HG03520 (cell line): ENCODE results near the gene GLTP.
A peak's percentile ranks its signal among the peaks of the same experiment; 100 is the strongest.
"Not testable (repeated sequence)": the region's sequence is repeated elsewhere in the genome, so short reads cannot be mapped to it uniquely, and the experiment has no call there.

Experiments used
- ATAC-seq: cut with Tn5 transposase; IDR thresholded peaks from one replicate; pipeline ENCODE4 v1.9.1; 2021; ENCODE audit warnings: mild to moderate bottlenecking, moderate library complexity; ENCODE audit not compliant: unreplicated experiment

GLTP gene

DNA sequence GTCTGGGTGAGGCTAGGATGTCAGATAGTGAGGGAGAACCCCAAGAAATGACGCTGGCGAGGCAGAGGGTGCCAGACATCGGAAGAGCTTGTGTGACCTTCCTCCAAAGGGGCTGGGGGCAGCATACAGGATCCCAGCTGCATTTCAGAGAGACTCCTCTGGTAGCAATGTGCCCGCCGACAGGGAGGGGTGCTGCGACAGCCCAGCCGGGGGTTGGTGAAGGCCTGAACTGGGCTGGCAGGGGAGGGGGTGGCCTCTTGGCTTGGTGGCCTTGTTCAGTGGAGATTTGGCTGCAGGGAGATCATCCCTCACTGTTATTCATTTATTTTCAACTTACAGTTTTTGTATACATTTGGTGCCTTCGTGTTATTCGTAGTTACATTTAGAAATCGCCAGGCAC lies 25.0 kb upstream of the GLTP start:
- ATAC-seq = no peak

GRCh38 chr12:109902891-109903418 lies 22.6 kb upstream of the GLTP start:
- ATAC-seq = no peak

- ATAC-seq = no peak
Observed at GRCh38 chr12:109900752-109901580, 20.6 kb upstream of the GLTP start.

GRCh38 chr12:109899783-109900751 lies 19.7 kb upstream of the GLTP start, which contains the start of gene TCHP:
Gene TCHP (plus strand): TSS chr12:109900274. CDS start chr12:109903027, 2,753 bp downstream.
- peak; percentile 67 for ATAC-seq

DNA sequence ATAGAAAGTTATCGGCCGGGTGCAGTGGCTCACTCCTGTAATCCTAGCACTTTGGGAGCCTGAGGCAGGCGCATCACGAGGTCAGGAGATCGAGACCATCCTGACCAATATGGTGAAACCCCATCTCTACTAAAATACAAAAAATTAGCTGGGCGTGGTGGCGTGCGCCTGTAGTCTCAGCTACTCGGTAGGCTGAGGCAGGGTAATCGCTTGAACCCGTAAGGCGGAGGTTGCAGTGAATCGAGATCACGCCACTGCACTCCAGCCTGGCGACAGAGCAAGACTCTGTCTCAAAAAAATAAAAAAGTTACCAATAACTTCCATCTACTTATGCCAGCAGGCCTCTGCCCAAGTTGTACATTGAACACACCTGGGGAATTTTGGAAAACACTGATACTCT lies 19.0 kb upstream of the GLTP start:
- not testable (repeated sequence) for ATAC-seq

DNA sequence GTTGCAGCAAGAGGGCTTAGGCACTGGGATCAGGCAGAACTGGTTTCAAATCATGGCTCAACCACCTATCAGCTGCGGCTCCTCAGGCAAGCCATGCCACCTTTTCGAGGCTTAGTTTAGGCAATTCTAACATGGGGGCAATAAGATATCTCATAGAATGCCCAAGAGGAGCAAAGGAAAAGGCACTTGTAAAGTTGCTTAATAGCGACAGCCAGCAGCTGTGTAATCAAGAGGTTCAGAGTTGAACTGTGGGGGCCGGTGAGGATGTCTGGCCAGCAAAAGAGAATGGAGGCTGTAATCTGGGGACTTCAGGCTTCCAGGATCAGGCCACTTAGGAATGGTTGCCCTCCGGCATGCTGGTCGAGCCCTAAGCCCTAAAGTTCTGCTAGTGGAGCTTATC lies 16.7 kb upstream of the GLTP start:
- no peak for ATAC-seq

DNA sequence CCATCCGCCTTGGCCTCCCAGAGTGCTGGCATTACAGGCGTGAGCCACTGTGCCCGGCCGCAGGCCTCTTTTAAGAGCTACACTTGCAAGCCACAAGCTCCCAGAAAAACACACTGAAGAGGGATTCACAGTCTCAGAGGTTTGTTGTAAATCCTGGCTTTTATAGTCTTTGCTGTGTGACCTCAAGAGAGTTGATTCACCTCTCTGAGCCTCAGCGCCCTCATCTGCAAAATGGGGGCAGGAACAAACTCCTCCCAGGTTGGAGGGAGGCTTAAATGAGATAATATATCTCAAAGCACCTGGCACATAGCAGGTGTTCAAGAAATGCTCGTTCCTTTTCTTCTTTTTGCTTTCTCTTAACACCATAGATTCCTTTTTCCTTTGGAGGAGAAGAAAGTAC lies 15.8 kb upstream of the GLTP start:
- no peak for ATAC-seq

- ATAC-seq = no peak
Observed at GRCh38 chr12:109894939-109895338, 14.6 kb upstream of the GLTP start.

DNA sequence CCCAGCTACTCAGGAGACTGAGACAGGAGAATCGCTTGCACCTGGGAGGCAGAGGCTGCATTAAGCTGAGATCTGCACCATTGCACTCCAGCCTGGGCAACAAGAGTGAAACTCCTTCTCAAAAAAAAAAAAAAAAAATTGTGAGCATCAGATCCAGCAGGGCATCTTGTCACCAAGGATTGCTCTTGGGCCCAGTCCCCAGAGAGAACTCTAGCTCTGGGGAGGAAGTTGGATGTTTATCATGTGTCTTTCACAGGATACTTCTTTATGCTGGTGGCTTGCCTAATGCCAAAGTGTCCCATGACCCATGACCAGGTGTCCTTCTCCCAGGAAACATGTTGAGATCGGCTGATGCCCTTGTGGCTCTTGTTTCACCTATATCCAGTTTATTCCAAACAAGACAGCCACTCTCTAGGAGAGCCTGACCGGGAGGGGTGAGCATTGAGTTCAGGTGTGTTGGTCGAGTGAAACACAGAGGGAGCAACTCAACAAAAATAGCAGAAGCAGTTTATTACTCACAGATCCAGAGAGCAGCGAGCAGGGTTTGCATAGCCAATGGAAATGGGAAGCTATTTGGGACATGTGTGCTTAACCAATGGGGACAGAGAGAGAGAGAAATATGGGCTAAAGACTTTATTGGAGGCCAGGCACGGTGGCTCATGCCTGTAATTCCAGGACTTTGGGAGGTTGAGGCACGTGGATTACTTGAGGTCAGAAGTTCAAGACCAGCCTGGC lies 13.1 kb upstream of the GLTP start:
- ATAC-seq = no peak

DNA sequence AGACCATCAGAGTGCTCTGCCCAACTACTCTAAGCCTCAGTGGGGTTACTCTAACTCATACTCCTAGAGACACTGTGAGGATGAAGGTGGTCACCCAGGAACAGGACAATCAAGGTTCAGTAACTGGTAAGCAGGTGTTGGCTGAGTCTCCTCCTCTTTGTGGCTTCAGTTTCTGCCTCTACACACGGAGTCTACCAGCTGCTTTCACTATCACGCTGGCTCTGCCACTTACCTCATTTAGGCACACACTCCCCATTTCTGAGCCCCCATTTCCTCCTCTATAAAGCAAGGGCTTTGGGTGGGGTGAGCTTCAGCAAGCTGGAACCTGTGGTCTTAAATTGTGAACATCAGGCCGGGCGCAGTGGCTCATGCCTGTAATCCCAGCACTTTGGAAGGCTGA lies 12.4 kb upstream of the GLTP start:
- ATAC-seq = no peak

DNA sequence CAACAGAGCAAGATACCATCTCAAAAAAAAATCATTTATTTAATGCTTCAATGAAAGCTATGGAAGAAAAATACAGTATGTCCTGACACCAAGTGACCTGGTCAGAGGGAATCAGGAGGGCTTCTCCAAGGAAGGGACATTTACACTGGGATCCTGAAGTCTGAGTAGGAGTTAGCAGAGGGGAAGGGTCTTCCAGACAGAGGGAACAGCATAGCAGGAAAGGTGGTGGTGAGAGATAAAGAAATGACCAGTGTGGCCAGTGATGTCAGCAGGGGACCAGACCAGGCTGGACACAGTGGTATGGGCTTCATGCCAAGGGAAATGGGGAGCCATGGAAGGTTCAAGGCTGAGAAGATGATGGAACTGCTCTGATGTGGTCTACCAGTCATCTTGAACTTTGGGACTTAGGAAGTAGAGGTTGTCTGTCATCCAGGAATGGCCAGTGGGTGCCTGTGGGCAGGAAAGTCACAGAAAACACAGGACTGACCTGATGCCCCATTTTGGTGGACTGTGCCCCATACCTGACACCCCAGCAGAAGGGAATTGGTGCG lies 11.9 kb upstream of the GLTP start:
- no peak for ATAC-seq

- ATAC-seq = not testable (repeated sequence)
Observed at GRCh38 chr12:109891731-109892130, 11.4 kb upstream of the GLTP start.

DNA sequence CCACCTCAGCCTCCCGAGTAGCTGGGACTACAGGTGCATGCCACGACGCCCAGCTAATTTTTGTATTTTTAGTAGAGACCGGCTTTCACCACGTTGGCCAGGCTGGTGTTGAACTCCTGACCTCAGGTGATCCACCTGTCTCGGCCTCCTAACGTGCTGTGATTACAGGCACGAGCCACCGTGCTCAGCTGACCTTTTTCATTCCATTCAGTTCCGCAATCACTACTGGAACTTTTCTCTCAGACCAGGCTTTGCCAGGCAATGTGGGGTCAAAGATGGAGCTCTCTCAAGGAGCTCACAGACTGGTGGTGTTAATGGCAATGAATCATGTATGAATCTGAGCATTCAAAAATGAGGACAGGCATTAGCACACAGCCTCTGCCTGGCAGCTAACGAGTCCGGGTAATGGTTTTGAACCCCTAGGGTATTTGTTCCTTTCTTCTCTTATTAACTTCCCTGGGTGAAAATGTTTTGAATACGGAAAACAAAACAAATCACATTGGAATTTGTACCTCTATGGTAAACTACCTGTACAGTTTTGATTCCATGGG lies 10.4 kb upstream of the GLTP start:
- ATAC-seq = no peak

- no peak for ATAC-seq
Observed at GRCh38 chr12:109888179-109889020, 8.1 kb upstream of the GLTP start.

- ATAC-seq = no peak
Observed at GRCh38 chr12:109885616-109886015, 5.3 kb upstream of the GLTP start.

DNA sequence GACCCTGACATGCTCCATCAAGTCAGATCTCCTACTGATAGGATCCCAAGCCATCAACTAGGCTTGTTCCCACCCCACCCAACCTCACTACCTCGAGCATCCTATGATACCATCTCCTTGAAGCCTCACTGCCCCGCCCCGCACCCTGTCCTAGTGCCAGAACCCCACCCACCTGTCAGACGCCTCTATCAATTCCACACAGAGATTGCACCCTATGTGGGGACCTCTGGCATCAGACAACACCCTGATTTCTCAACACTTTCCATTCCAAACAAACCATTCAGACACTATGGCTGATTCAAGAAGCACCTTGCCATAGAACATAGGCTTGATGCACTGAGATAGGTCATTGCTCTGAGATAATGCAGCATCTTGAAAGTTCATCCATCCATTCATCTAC lies 3.1 kb upstream of the GLTP start:
- ATAC-seq = no peak

- no peak for ATAC-seq
Observed at GRCh38 chr12:109881752-109882151, 1.4 kb upstream of the GLTP start.

GRCh38 chr12:109880938-109881337 lies 597 bp upstream of the GLTP start:
- ATAC-seq = no peak

DNA sequence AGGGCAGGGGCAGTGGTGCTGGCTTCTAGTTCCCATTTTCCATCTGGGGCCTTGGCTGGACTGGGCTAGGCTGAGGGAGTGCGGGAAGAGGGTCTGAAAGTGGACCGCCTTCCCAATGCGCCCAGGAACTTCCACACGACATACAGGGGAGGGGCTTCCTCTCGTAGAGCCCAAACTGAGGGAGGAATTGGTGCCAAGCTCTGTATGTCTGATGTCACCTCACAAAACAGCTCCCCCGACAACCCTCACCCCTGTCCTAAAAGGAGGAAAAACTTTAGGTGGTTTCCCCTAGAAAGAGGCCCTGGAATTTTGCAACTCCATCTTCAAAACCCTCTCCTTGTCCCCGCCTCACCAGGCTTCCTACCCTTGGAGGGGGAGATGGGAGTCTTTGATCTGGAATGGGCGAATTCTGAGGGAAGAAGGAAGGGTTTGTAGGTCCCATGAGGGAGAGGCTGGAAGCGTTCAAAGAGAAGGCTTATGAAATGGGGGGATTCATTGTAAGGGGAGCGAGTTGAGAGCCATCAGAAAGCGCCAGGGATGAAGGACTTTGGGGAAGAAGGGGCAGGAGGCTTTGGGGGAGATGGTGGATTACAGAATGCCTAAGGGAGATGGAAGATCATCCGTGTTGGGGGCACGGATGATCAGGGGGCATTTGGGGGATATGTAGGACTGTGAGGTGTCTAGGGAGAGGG lies 844 bp downstream of the GLTP start:
- ATAC-seq = no peak
